HepG2 (cell line): ENCODE measurements around the gene VWA3A. TPM values are rescaled to one million over a fixed set of nuclear protein-coding genes. Genes with fewer than 3 reads are reported as not detected.
A peak's percentile ranks its signal among the peaks of the same experiment; 100 is the strongest.

Experiments
- ATAC-seq: fragments of 200-7000 bp; cut with Tn5 transposase; 3 replicates; pipeline ENCODE4 v1.9.1; 2020; ENCODE audit warnings: mild to moderate bottlenecking, moderate library complexity
- BruUV-seq: library from RNA; stranded (reverse); fragments of 400-500 nt; replicated peaks from 2 replicates; lab custom pipeline; 2021; lab: Mats Ljungman, UMichigan
- CTCF ChIA-PET: fragments of 300-600 bp; formaldehyde crosslinking; extraction: SDS; loops from one replicate; lab custom pipeline; 2021; ENCODE audit warnings: low total read pairs, inconsistent platforms, low intra/inter-chr PET ratio; lab: Yijun Ruan, JAX
- POLR2A ChIA-PET: fragments of 350-600 bp; sonication (Branson Sonifier 250); formaldehyde crosslinking; loops from one replicate; lab custom pipeline; 2020; ENCODE audit warnings: antibody characterized with exemption, inconsistent platforms; lab: Yijun Ruan, JAX
- DNase-seq: peaks from one replicate; pipeline ENCODE4 v3.0.0-alpha.2; 2015; ENCODE audit warnings: low spot score
- FAIRE-seq: peaks from 3 replicates; lab custom pipeline; 2011; peaks lifted over from hg19 to GRCh38; lab: Jason Lieb, UNC
- H2AFZ ChIP-seq: one replicate; pipeline ENCODE4 v1.6.1; 2011; ENCODE audit warnings: low read length, inconsistent platforms
- H3K27ac ChIP-seq: fragments of 300-600 bp; 3 replicates; pipeline ENCODE4 v1.8.0; 2011; ENCODE audit warnings: mixed run types, mild to moderate bottlenecking, mixed read lengths, low read length, inconsistent platforms; ENCODE audit not compliant: insufficient read depth; ENCODE audit errors: extremely low read length
- H3K27me3 ChIP-seq, 2 experiments: fragments of 200-600 bp in 1 of 2; 2 replicates in 1 of 2; 3 replicates in 1 of 2; pipeline versions ENCODE4 v1.6.0 to v1.8.0; 2011; ENCODE audit warnings: low read length in 2 of 2, mild to moderate bottlenecking in 2 of 2, moderate library complexity in 2 of 2, inconsistent platforms in 1 of 2; ENCODE audit not compliant: insufficient read depth in 2 of 2, control insufficient read depth in 1 of 2
- H3K36me3 ChIP-seq, 2 experiments: fragments of 200-600 bp in 1 of 2; replicated peaks in 1 of 2; 2 replicates in 1 of 2; 3 replicates in 1 of 2; pipeline versions ENCODE4 v1.5.1 to v1.8.0; 2011; ENCODE audit warnings: low read length in 2 of 2, inconsistent platforms in 1 of 2; ENCODE audit not compliant: insufficient read depth in 2 of 2, control insufficient read depth in 1 of 2
- H3K4me1 ChIP-seq: 2 replicates; pipeline ENCODE4 v1.5.1; 2012; ENCODE audit warnings: low read length, inconsistent platforms; ENCODE audit not compliant: insufficient read depth
- H3K4me2 ChIP-seq: 2 replicates; pipeline ENCODE4 v1.6.0; 2011; ENCODE audit warnings: low read depth, low read length, inconsistent platforms
- H3K4me3 ChIP-seq, 3 experiments: fragments of 200-600 bp in 1 of 3; sonication (generic), shearing (Covaris generic) in 1 of 3; replicated peaks in 1 of 3; 2 replicates each; pipeline ENCODE4 v1.5.1; 2011 to 2016; ENCODE audit warnings: low read length in 3 of 3, inconsistent platforms in 2 of 3, low read depth in 2 of 3, mild to moderate bottlenecking in 2 of 3, control low read depth in 1 of 3, mixed read lengths in 1 of 3; ENCODE audit not compliant: insufficient read depth in 1 of 3
- H3K79me2 ChIP-seq: one replicate; pipeline ENCODE4 v1.6.1; 2011; ENCODE audit warnings: low read length, inconsistent platforms; ENCODE audit not compliant: insufficient read depth
- H3K9ac ChIP-seq: 2 replicates; pipeline ENCODE4 v1.6.0; 2011; ENCODE audit warnings: mild to moderate bottlenecking, low read depth, low read length, inconsistent platforms; ENCODE audit not compliant: insufficient read depth
- H3K9me3 ChIP-seq: 2 replicates; pipeline ENCODE4 v1.5.1; 2012; ENCODE audit warnings: mild to moderate bottlenecking, low read length
- H4K20me1 ChIP-seq: 2 replicates; pipeline ENCODE4 v1.6.0; 2011; ENCODE audit warnings: inconsistent platforms, mild to moderate bottlenecking, low read length, moderate library complexity; ENCODE audit not compliant: insufficient read depth
- BORCS8-MEF2B ChIP-seq: sonication (generic); formaldehyde crosslinking; IDR thresholded peaks from 2 replicates; pipeline ENCODE4 v1.8.0; 2022; ENCODE audit warnings: mild to moderate bottlenecking, missing genetic modification reagents
- CENPBD1 ChIP-seq: sonication (generic); formaldehyde crosslinking; IDR thresholded peaks from 2 replicates; pipeline ENCODE4 v1.8.0; 2022; ENCODE audit warnings: missing genetic modification reagents, low read depth, mild to moderate bottlenecking, borderline replicate concordance
- HES4 ChIP-seq: sonication (generic); formaldehyde crosslinking; IDR thresholded peaks from 2 replicates; pipeline ENCODE4 v1.9.0; 2021; ENCODE audit warnings: mild to moderate bottlenecking, missing genetic modification reagents, borderline replicate concordance
- PHF5A ChIP-seq: IDR thresholded peaks from one replicate; pipeline ENCODE4 v1.6.1; 2018; ENCODE audit warnings: low read depth, missing genetic modification reagents; ENCODE audit not compliant: unreplicated experiment
- PHF8 ChIP-seq: sonication (generic); formaldehyde crosslinking; IDR thresholded peaks from 2 replicates; pipeline ENCODE4 v1.5.0; 2020; ENCODE audit warnings: missing genetic modification reagents
- SALL2 ChIP-seq: sonication (generic); formaldehyde crosslinking; IDR thresholded peaks from 2 replicates; pipeline ENCODE4 v1.8.1; 2023; ENCODE audit warnings: mild to moderate bottlenecking, missing genetic modification reagents, inconsistent platforms
- STAG1 ChIP-seq: sonication (generic); formaldehyde crosslinking; IDR thresholded peaks from 2 replicates; pipeline ENCODE4 v1.4.0; 2020; ENCODE audit warnings: missing genetic modification reagents
- ZBTB4 ChIP-seq: sonication (generic); formaldehyde crosslinking; IDR thresholded peaks from 2 replicates; pipeline ENCODE4 v1.4.0; 2020; ENCODE audit warnings: missing genetic modification reagents, mild to moderate bottlenecking, borderline replicate concordance
- ZMYM2 ChIP-seq: sonication (generic); formaldehyde crosslinking; IDR thresholded peaks from 2 replicates; pipeline ENCODE4 v1.8.0; 2022; ENCODE audit warnings: mild to moderate bottlenecking, missing genetic modification reagents
- ZNF564 ChIP-seq: sonication (generic); formaldehyde crosslinking; IDR thresholded peaks from 2 replicates; pipeline ENCODE4 v1.8.1; 2023; ENCODE audit warnings: mild to moderate bottlenecking, missing genetic modification reagents
- ZNF614 ChIP-seq: IDR thresholded peaks from 2 replicates; pipeline ENCODE4 v1.6.1; 2018; ENCODE audit warnings: missing biosample characterization, missing genetic modification reagents, inconsistent platforms, borderline replicate concordance
- ZNF691 ChIP-seq: sonication (generic); formaldehyde crosslinking; IDR thresholded peaks from 2 replicates; pipeline ENCODE4 v1.4.0; 2020; ENCODE audit warnings: missing genetic modification reagents, low read depth, mild to moderate bottlenecking, borderline replicate concordance
- ZNF766 ChIP-seq: sonication (generic); formaldehyde crosslinking; IDR thresholded peaks from 2 replicates; pipeline ENCODE4 v1.5.0; 2020; ENCODE audit warnings: missing genetic modification reagents, borderline replicate concordance
- ZNF800 ChIP-seq: sonication (generic); formaldehyde crosslinking; IDR thresholded peaks from 2 replicates; pipeline ENCODE4 v1.4.0; 2020; ENCODE audit warnings: missing genetic modification reagents
- ZSCAN20 ChIP-seq: sonication (generic); formaldehyde crosslinking; IDR thresholded peaks from 2 replicates; pipeline ENCODE4 v1.4.0; 2020; ENCODE audit warnings: missing genetic modification reagents, mild to moderate bottlenecking, borderline replicate concordance
- WGBS: methylation state at CpG from one replicate; pipeline ENCODE4 v1.1.6; 2017; ENCODE audit warnings: low lambda C conversion rate; 5-methylcytosine and 5-hydroxymethylcytosine counted together
- in situ Hi-C: cut with HindIII; loops from 2 replicates; pipeline ENCODE4 v1.10.0; 2017; ENCODE audit warnings: low pct_unique_long_range_greater_than_20kb; ENCODE audit not compliant: extremely low pct_ligation_motif_present
- intact Hi-C: fragments of 100-400 bp; cut with micrococcal nuclease; formaldehyde crosslinking; loops from one replicate; pipeline ENCODE4 v1.10.0; 2022; ENCODE audit not compliant: unreplicated experiment
- polyA plus RNA-seq, 8 experiments: library from polyadenylated mRNA; depleted of rRNA in 3 of 8; stranded (reverse) in 7 of 8; unstranded in 1 of 8; fragments of >200 nt; fragmentation: Illumina TruSeq in 4 of 8; extraction: Trizol in 4 of 8; gene quantifications; 2 replicates each; pipeline versions ENCODE4 v1.2.1 to v1.2.3, GENCODE V29; 2011 to 2016; ENCODE audit warnings: low read depth in 4 of 8, missing spikeins in 1 of 8, mixed read lengths in 1 of 8; ENCODE audit not compliant: insufficient read depth in 1 of 8
- total RNA-seq, 5 experiments: library from RNA; depleted of rRNA; stranded (reverse); fragments of >200 nt; fragmentation: Illumina TruSeq; extraction: Trizol; gene quantifications; 2 replicates each; pipeline ENCODE4 v1.2.3, GENCODE V29; 2016; ENCODE audit warnings: low read depth in 1 of 5

The VWA3A gene
- total and polyA plus RNA-seq, 2 of the 13 experiments (the other 11 are each of a cell fraction or from before 2014, with no cell fraction given), result 0.03 to 0.07 TPM

GRCh38 chr16:22198547-22199293, 106.4 kb downstream of the VWA3A start:
- no peaks in the 10 kb centered on the region; a peak in 1 of 5 replicates for H3K27me3 ChIP-seq
- H3K27ac ChIP-seq, result no peak overlapping the region
- H3K9ac ChIP-seq, result peak overlapping the region; percentile 23; the same call in 1 of the 2 replicates
- CTCF ChIA-PET, result no interaction called here
- POLR2A ChIA-PET, result interaction anchor here (1.2 to 3.6 kb wide), 4 partner anchors 7 to 99 kb away, joined by 4 to 21 read pairs (median 6); partner anchors contain the start of gene EEF2K
- FAIRE-seq (no peak), ATAC-seq (peak; percentile 52), DNase-seq (no peak)
- peaks cover 79% of the 10 kb centered on the region for H3K4me1 ChIP-seq
- intact Hi-C loops (loop anchor here (2.0 to 5.0 kb wide), 2 partner anchors 34 to 174 kb away; partner anchors contain the start of gene CDR2), in situ Hi-C loops (loop anchor here (5.0 kb wide), 1 partner anchor 99 kb away; the partner anchor contains the start of gene POLR3E)
- H3K36me3 ChIP-seq, result no peaks in the 10 kb centered on the region; a peak in 1 of 5 replicates
- no peaks in the 10 kb centered on the region for H4K20me1 ChIP-seq
- BruUV-seq, result no TSS peak
- H2AFZ ChIP-seq, result peak overlapping the region; percentile 3
- peak overlapping the region; percentile 3 to 55 (median 5); a peak in 4 of 6 replicates for H3K4me3 ChIP-seq
- H3K79me2 ChIP-seq, result no peaks in the 10 kb centered on the region
- peak overlapping the region; percentile 76 for H3K4me2 ChIP-seq
- WGBS, result 19% methylated on average over 7 of the region's 7 CpGs
- H3K9me3 ChIP-seq, result no peaks in the 10 kb centered on the region
- TF ChIP-seq ZNF800 (CRISPR knock-in tag), result 0 out of 2 replicates have a peak, but pooled peaks have one; percentile 27
- TF ChIP-seq ZNF691, result 0 out of 2 replicates have a peak, but pooled peaks have one; percentile 59
- 0 out of 2 replicates have a peak, but pooled peaks have one; percentile 10 for TF ChIP-seq ZNF614 (CRISPR knock-in tag)
- 0 out of 2 replicates have a peak, but pooled peaks have one; percentile 41 for TF ChIP-seq BORCS8-MEF2B
- TF ChIP-seq ZBTB4 (CRISPR knock-in tag), result no peak
- TF ChIP-seq HES4 (CRISPR knock-in tag), result no peak
- 0 out of 2 replicates have a peak, but pooled peaks have one; percentile 11 for TF ChIP-seq CENPBD1 (CRISPR knock-in tag)
- 0 out of 2 replicates have a peak, but pooled peaks have one; percentile 27 for TF ChIP-seq ZNF564
- peak; percentile 16; the same call in 1 of the 2 replicates for TF ChIP-seq SALL2 (CRISPR knock-in tag)
- TF ChIP-seq ZMYM2 (CRISPR knock-in tag), result peak; percentile 71; the same call in 1 of the 2 replicates
- peak; percentile 58 for TF ChIP-seq PHF5A (CRISPR knock-in tag)
- TF ChIP-seq STAG1 (CRISPR knock-in tag), result peak; percentile 47
- TF ChIP-seq ZSCAN20 (CRISPR knock-in tag), result 0 out of 2 replicates have a peak, but pooled peaks have one; percentile 38
- TF ChIP-seq ZNF766, result peak; percentile 60; the same call in 1 of the 2 replicates
- TF ChIP-seq PHF8 (CRISPR knock-in tag), result peak; percentile 28; the same call in 1 of the 2 replicates
